ENCODE data around the gene RILPL2. TPM values are rescaled to one million over a fixed set of nuclear protein-coding genes. Genes with fewer than 3 reads are reported as not detected.

RILPL2 gene
- total and polyA plus RNA-seq, 2 of the 13 experiments (the other 11 are each of a cell fraction or from before 2014, with no cell fraction given): 2.7 to 8.1 TPM

DNA sequence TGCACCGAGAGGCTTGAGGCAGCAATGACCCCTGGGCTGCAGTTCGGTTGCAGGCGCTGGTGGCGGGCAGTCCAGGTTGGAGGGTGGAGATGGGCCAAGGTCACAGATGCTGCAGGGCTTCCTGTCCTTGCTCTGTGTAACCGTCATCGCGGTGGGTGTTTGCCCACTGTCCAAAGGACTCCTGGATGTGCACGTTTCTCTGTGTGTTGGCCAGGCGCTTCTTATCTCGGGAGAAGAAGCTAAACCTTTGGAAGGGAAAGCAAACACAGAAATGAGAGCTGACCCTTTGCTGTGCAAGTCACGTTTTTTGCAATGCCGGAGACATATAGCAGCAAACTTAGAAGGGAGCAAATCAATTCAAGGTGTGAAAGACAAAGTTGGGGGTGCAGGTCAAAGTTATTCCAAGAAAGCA lies 36.0 kb upstream of the RILPL2 start (continued):
- TF ChIP-seq, protein P1, sequence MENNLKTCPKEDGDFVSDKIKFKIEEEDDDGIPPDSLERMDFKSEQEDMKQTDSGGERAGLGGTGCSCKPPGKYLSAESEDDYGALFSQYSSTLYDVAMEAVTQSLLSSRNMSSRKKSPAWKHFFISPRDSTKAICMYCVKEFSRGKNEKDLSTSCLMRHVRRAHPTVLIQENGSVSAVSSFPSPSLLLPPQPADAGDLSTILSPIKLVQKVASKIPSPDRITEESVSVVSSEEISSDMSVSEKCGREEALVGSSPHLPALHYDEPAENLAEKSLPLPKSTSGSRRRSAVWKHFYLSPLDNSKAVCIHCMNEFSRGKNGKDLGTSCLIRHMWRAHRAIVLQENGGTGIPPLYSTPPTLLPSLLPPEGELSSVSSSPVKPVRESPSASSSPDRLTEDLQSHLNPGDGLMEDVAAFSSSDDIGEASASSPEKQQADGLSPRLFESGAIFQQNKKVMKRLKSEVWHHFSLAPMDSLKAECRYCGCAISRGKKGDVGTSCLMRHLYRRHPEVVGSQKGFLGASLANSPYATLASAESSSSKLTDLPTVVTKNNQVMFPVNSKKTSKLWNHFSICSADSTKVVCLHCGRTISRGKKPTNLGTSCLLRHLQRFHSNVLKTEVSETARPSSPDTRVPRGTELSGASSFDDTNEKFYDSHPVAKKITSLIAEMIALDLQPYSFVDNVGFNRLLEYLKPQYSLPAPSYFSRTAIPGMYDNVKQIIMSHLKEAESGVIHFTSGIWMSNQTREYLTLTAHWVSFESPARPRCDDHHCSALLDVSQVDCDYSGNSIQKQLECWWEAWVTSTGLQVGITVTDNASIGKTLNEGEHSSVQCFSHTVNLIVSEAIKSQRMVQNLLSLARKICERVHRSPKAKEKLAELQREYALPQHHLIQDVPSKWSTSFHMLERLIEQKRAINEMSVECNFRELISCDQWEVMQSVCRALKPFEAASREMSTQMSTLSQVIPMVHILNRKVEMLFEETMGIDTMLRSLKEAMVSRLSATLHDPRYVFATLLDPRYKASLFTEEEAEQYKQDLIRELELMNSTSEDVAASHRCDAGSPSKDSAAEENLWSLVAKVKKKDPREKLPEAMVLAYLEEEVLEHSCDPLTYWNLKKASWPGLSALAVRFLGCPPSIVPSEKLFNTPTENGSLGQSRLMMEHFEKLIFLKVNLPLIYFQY (CRISPR knock-in tag; IDR thresholded peaks at IDR 0.05; ENCODE audit: borderline replicate concordance): peak; percentile 35; the same call in 1 of the 2 replicates
- TF ChIP-seq, protein P2, sequence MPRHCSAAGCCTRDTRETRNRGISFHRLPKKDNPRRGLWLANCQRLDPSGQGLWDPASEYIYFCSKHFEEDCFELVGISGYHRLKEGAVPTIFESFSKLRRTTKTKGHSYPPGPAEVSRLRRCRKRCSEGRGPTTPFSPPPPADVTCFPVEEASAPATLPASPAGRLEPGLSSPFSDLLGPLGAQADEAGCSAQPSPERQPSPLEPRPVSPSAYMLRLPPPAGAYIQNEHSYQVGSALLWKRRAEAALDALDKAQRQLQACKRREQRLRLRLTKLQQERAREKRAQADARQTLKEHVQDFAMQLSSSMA (CRISPR knock-in tag; IDR thresholded peaks at IDR 0.05): peak; percentile 65; the same call in 1 of the 2 replicates
- TF ChIP-seq, protein P3, sequence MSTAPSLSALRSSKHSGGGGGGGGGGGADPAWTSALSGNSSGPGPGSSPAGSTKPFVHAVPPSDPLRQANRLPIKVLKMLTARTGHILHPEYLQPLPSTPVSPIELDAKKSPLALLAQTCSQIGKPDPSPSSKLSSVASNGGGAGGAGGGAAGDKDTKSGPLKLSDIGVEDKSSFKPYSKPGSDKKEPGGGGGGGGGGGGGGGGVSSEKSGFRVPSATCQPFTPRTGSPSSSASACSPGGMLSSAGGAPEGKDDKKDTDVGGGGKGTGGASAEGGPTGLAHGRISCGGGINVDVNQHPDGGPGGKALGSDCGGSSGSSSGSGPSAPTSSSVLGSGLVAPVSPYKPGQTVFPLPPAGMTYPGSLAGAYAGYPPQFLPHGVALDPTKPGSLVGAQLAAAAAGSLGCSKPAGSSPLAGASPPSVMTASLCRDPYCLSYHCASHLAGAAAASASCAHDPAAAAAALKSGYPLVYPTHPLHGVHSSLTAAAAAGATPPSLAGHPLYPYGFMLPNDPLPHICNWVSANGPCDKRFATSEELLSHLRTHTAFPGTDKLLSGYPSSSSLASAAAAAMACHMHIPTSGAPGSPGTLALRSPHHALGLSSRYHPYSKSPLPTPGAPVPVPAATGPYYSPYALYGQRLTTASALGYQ (CRISPR knock-in tag; IDR thresholded peaks at IDR 0.05): peak; percentile 69; the same call in 1 of the 2 replicates
- TF ChIP-seq SNAPC2 (CRISPR knock-in tag; IDR thresholded peaks at IDR 0.05) (peak; percentile 74; the same call in 1 of the 2 replicates), ZNF556 (CRISPR knock-in tag; IDR thresholded peaks at IDR 0.05; ENCODE audit: borderline replicate concordance) (peak; percentile 88; the same call in 1 of the 2 replicates), ISX (CRISPR knock-in tag; conservative IDR thresholded peaks at IDR 0.05) (no peak), PLRG1 (conservative IDR thresholded peaks at IDR 0.05) (no peak), ADNP (CRISPR knock-in tag; IDR thresholded peaks at IDR 0.05) (no peak), ZNF543 (CRISPR knock-in tag; IDR thresholded peaks at IDR 0.05) (no peak), ZBTB20 (CRISPR knock-in tag; IDR thresholded peaks at IDR 0.05; ENCODE audit: borderline replicate concordance, low read depth) (peak; percentile 83; the same call in 1 of the 2 replicates)
- TF ChIP-seq, protein P4, sequence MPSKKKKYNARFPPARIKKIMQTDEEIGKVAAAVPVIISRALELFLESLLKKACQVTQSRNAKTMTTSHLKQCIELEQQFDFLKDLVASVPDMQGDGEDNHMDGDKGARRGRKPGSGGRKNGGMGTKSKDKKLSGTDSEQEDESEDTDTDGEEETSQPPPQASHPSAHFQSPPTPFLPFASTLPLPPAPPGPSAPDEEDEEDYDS (CRISPR knock-in tag; IDR thresholded peaks at IDR 0.05): peak; percentile 64
- TF ChIP-seq, protein P5, sequence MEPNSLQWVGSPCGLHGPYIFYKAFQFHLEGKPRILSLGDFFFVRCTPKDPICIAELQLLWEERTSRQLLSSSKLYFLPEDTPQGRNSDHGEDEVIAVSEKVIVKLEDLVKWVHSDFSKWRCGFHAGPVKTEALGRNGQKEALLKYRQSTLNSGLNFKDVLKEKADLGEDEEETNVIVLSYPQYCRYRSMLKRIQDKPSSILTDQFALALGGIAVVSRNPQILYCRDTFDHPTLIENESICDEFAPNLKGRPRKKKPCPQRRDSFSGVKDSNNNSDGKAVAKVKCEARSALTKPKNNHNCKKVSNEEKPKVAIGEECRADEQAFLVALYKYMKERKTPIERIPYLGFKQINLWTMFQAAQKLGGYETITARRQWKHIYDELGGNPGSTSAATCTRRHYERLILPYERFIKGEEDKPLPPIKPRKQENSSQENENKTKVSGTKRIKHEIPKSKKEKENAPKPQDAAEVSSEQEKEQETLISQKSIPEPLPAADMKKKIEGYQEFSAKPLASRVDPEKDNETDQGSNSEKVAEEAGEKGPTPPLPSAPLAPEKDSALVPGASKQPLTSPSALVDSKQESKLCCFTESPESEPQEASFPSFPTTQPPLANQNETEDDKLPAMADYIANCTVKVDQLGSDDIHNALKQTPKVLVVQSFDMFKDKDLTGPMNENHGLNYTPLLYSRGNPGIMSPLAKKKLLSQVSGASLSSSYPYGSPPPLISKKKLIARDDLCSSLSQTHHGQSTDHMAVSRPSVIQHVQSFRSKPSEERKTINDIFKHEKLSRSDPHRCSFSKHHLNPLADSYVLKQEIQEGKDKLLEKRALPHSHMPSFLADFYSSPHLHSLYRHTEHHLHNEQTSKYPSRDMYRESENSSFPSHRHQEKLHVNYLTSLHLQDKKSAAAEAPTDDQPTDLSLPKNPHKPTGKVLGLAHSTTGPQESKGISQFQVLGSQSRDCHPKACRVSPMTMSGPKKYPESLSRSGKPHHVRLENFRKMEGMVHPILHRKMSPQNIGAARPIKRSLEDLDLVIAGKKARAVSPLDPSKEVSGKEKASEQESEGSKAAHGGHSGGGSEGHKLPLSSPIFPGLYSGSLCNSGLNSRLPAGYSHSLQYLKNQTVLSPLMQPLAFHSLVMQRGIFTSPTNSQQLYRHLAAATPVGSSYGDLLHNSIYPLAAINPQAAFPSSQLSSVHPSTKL (CRISPR knock-in tag; IDR thresholded peaks at IDR 0.05): peak; percentile 93
- TF ChIP-seq, protein P6, sequence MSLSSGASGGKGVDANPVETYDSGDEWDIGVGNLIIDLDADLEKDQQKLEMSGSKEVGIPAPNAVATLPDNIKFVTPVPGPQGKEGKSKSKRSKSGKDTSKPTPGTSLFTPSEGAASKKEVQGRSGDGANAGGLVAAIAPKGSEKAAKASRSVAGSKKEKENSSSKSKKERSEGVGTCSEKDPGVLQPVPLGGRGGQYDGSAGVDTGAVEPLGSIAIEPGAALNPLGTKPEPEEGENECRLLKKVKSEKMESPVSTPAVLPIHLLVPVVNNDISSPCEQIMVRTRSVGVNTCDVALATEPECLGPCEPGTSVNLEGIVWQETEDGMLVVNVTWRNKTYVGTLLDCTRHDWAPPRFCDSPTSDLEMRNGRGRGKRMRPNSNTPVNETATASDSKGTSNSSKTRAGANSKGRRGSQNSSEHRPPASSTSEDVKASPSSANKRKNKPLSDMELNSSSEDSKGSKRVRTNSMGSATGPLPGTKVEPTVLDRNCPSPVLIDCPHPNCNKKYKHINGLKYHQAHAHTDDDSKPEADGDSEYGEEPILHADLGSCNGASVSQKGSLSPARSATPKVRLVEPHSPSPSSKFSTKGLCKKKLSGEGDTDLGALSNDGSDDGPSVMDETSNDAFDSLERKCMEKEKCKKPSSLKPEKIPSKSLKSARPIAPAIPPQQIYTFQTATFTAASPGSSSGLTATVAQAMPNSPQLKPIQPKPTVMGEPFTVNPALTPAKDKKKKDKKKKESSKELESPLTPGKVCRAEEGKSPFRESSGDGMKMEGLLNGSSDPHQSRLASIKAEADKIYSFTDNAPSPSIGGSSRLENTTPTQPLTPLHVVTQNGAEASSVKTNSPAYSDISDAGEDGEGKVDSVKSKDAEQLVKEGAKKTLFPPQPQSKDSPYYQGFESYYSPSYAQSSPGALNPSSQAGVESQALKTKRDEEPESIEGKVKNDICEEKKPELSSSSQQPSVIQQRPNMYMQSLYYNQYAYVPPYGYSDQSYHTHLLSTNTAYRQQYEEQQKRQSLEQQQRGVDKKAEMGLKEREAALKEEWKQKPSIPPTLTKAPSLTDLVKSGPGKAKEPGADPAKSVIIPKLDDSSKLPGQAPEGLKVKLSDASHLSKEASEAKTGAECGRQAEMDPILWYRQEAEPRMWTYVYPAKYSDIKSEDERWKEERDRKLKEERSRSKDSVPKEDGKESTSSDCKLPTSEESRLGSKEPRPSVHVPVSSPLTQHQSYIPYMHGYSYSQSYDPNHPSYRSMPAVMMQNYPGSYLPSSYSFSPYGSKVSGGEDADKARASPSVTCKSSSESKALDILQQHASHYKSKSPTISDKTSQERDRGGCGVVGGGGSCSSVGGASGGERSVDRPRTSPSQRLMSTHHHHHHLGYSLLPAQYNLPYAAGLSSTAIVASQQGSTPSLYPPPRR (CRISPR knock-in tag; IDR thresholded peaks at IDR 0.05; ENCODE audit: borderline replicate concordance): peak; percentile 91

All from HepG2 (cell line).